KBM-7 (cell line): ENCODE results near the gene ZMAT2.
"Not testable (repeated sequence)": the region's sequence is repeated elsewhere in the genome, so short reads cannot be mapped to it uniquely, and the experiment has no call there.

Source experiments
- DNase-seq: peaks from one replicate; pipeline ENCODE4 v3.0.0-alpha.2; 2015
- in situ Hi-C: fragments of 300-500 bp; cut with MboI; formaldehyde crosslinking; loops from 2 replicates; pipeline ENCODE4 v1.14.3; 2020; ENCODE audit warnings: low sequenced_read_pairs, low pct_unique_long_range_greater_than_20kb, mixed read lengths

Gene ZMAT2

DNA sequence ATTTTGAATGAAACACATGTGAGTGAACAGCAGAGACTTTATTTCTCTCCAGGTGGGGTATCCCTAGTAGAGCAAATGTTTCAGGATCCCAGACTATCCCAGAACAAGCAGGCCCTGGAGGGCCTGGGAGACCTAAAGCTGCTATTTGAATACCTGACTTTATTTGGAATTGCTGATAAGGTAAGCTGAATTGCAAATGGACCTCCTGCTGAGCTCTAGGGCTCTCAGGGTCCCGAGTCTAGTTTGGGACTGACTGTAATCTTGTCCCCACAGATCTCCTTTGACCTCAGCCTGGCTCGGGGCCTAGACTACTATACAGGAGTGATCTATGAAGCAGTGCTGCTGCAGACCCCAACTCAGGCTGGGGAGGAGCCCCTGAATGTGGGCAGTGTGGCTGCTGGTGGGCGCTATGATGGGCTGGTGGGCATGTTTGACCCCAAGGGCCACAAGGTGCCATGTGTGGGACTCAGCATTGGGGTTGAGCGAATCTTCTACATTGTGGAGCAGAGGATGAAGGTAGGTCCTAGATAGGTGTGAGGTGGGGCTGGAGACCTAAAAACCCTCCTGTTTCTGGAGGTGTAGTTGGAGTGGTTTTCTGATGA is 3.3 kb upstream of the ZMAT2 start:
- DNase-seq: no peak
- in situ Hi-C loops: no loop called here

DNA sequence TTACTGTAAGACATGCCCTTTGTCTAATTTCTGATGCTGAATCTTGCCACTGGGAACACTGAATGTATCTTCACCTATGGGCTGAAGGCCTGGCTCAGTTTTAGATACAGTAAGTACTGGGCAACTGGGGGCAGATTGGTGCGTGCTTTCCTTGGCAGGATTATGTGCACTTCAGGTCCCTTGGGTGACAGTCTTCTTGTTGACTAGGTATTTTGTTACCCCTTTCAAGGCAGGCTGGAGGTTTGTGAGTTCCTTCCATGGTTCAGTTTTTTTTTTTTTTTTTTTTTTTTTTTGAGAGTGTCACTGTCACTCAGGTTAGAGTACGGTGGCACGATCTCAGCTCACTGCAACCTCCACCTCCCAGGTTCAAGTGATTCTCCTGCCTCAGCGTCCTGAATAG is 7.6 kb downstream of the ZMAT2 start:
- in situ Hi-C loops: loop anchor here (25.0 kb wide), 1 partner anchor 471 kb away; no protein-coding TSS in a partner anchor
- DNase-seq: no peak

DNA sequence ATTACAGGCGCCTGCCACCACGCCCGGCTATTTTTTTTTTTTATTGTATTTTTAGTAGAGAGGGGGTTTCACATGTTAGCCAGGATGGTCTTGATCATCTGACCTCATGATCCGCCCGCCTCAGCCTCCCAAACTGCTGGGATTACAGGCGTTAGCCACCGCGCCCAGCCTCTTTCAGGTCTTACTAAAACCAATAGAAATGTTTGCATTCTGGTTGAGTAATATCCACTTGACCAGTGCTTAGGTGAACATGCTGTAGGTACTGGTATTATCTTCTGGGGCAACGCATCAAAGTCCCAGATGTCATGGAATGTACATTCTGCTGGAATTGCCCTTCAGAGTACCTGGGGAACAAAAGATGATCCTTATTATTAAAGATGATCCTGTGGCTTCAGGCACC is 8.5 kb downstream of the ZMAT2 start:
- in situ Hi-C loops: loop anchor here (25.0 kb wide), 1 partner anchor 471 kb away; no protein-coding TSS in a partner anchor
- DNase-seq: not testable (repeated sequence)

DNA sequence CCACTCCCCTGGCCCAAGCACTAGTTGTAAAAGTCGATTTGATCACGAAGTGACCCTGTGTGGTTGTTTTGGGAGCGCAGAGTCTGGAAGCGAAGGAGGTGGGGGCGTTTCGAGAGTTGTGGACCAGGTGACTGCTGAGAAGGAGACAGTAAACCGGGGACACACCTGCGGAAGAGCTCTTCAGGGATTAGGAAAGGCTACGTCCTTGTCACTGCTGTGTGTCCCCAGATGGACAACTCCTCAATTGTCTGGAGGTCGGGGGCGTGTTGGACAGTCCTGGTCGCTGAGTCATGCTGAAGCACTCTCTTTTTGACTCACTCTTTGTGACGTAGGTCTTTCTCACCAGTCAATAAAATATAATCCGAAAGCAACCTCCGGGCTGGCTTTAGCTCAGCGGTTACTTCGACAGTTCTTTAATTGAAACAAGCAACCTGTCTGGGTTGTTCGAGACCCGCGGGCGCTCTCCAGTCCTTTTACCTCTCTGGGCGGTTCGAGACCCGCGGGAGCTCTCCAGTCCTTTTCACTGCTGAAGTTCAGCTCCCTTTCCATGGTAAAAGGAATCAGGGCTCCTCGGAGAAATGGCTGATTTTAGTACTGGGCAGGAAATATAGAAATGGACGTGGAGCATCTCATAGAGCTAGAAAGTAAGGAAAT is 10.8 kb downstream of the ZMAT2 start:
- DNase-seq: peak; percentile 99
- in situ Hi-C loops: loop anchor here (10.0 to 25.0 kb wide), 2 partner anchors 346 to 474 kb away; partner anchors contain the start of gene SLC4A9

DNA sequence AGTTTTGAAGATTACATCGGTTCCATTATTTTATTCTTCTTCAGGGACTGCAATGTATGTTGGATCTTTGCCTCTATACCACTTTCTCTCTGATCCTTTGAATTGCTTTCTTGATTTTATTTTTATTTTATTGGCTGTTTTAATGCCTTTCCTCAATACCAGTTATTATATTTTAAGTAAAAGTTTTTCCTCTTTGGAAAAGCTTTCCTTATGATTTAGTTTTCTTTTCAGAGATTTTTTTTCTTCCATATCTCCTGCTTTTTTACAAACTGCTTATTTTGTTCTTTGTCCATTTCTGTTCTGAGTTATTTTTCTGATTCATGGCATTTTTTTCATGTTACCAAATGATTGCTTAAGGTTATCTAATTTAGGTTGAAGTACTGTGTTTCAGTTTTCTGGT is 11.5 kb downstream of the ZMAT2 start:
- DNase-seq: no peak
- in situ Hi-C loops: loop anchor here (10.0 to 25.0 kb wide), 2 partner anchors 347 to 474 kb away; partner anchors contain the start of gene SLC4A9

DNA sequence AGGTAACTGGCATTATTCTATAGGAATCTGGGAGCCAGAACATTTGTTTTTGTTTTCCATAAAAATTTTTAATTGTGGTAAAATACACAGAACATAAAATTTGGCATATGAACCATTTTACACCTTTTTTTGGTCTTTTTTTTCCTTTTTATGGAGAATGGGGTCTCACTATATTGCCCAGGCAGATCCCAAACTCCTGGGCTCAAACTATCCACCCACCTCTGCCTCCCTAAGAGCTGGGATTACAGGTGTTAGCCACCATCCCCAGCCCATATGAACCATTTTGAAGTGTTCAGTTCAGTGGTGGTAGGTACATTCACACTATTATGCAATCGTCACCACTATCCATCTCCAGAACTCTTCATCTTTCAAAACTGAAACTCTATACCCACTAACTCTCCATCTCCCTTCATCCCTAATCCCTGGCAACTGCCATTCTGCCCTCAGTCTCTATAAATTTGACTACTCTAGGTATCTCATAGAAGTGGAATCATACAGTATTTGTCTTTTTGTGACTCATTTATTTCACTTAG is 13.4 kb downstream of the ZMAT2 start:
- no peak for DNase-seq
- in situ Hi-C loops: loop anchor here (10.0 to 25.0 kb wide), 2 partner anchors 349 to 476 kb away; partner anchors contain the start of gene SLC4A9

DNA sequence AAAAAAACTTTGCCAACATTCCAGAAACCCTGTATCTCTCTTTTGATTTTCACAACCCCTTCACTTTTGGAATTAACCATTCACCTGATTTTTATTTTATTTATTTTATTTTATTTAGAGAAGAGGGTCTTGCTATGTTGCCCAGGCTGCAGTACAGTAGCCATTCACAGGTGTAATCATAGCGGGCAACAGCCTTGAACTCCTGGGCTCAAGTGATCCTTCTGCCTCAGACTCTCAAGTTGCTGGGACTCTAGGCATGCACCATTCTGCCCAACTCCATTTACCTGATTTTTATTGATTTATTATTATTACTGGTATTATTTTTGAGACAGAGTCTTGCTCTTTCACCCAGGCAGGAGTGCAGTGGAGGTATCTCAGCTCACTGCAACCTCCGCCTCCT is 16.0 kb downstream of the ZMAT2 start:
- not testable (repeated sequence) for DNase-seq
- in situ Hi-C loops: loop anchor here (10.0 to 25.0 kb wide), 2 partner anchors 351 to 479 kb away; partner anchors contain the start of gene SLC4A9

DNA sequence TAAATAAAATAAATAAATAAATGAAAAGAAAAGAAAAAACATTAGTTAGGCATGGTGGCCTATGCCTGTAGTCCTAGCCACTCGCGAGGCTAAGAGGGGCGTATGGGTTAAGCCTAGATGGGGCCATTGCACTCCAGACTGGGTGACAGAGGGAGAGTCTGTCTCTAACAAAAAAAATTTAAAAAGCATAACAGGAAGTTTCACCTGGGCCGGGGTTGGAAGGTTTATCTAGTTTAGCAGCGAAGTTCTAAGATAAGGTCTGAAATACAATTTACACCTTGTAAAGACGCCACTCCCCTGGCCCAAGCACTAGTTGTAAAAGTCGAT is 18.0 kb downstream of the ZMAT2 start:
- in situ Hi-C loops: loop anchor here (10.0 to 25.0 kb wide), 2 partner anchors 353 to 481 kb away; partner anchors contain the start of gene SLC4A9

DNA sequence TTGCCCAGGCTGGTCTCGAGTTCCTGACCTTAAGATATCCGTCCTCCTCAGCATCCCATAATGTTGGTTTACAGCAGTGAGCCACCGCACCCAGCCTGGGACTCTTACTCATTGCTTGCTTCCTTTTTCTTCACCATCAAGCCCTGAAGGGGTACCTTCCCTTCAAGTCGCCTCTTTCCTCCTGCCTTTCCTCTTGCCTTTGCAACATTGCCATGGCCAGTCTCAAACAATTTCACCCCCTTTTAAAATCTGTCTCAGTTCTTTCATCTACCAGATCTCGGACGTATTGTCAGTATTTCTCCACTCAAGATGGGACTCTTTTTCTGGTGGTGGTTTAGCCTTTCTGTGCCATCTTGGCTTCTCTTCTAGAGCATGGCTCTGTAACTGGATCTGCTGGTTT is 20.5 kb downstream of the ZMAT2 start:
- not testable (repeated sequence) for DNase-seq
- in situ Hi-C loops: loop anchor here (25.0 kb wide), 1 partner anchor 483 kb away; no protein-coding TSS in a partner anchor

More for the DNA sequence above, 18.0 kb downstream of the ZMAT2 start:
- DNase-seq: no peak

DNA sequence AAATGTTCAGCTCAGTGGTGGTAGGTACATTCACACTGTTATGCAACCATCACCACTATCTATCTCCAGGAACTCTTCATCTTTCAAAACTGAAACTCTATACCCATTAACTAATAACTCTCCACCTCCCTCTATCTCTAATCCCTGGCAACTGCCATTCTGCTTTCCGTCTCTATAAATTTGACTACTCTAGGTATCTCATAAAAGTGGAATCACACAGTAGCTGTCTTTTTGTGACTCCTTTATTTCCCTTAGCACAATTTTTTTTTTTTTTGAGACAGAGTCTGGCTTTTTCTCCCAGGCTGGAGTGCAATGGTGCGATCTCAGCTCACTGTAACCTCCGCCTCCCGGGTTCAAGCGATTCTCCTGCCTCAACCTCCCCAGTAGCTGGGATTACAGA is 21.1 kb downstream of the ZMAT2 start:
- not testable (repeated sequence) for DNase-seq
- in situ Hi-C loops: loop anchor here (25.0 kb wide), 1 partner anchor 484 kb away; no protein-coding TSS in a partner anchor

DNA sequence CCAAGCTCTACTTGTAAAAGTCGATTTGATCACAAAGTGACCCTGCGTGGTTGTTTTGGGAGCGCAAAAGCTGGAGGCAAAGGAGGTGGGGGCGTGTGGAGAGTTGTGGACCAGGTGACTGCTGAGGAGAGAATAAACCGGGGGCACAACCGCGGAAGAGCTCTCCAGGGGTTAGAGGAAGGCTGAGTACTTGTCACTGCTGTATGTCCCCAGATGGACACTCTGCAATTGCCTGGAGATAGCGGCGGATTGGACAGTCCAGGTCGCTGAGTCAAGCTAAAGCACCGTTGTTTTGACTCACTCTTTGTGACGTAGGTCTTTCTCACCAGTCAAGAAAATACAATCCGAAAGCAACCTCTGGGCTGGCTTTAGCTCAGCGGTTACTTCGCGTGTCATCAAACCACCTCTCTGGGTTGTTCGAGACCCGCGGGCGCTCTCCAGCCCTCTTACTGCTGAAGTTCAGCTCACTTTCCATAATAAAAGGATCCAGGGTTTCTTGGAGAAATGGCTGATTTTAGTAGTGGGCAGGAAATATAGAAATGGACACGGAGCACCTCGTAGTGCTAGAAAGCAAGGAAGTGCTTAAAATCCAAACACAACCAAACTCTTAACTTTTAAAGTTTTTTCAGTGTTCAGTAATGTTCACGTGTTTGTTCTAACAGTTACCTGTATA is 25.7 kb downstream of the ZMAT2 start:
- in situ Hi-C loops: no loop called here
- DNase-seq: no peak

DNA sequence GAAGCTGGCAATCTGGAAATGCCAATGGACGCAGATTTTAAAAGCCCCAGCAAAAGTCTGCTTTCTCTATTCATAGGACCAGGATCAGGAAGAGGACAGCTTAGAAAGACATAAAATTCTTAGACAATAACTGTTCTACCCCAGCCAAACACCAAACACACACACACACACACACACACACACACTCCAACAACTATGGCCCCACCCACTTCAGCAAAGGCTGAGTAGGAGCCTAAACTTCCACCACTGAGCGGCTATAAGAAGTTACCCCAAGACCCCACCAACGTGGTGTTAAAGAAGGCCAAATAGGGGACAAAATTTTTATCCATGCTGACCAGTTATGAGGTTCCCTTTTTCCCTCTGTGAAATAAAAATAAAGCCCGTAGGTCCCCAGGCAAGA is 32.9 kb downstream of the ZMAT2 start:
- in situ Hi-C loops: no loop called here
- no peak for DNase-seq

DNA sequence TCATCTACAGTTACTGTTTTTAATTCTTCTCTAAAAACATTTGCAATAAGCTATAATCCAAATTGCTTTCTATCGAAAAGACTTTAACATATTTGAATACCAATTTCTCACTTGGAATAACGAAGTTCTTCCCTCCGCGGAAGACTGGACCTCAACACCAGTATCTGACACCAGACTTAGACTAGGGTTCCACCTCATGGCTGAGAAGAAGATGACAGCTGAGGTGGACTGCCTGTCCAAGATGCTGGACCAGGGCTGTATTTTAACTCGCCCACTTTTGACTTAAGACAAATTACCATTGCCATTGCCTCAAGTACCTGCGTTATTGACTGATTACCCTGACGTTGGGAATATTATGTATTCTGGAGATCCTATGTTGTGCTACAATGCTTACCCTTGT is 34.1 kb downstream of the ZMAT2 start:
- DNase-seq: no peak
- in situ Hi-C loops: no loop called here

DNA sequence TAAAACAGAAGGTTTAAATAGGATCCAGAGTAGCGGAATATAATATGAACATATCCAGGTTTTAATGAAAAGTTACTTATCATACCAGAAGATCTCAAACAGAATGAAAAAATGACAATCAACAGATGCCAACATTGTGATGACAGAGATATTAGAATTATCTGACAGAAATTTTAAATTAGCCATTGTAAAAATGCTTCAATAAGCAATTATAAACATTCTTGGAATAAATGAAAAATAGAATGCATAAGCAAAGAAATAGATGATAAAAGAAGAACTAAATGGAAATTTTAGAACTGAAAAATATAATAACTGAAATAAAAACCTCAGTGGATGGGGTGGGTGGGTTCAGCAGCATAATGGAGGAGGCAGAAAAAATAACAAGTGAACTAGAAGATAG is 37.2 kb downstream of the ZMAT2 start:
- in situ Hi-C loops: no loop called here
- DNase-seq: no peak

DNA sequence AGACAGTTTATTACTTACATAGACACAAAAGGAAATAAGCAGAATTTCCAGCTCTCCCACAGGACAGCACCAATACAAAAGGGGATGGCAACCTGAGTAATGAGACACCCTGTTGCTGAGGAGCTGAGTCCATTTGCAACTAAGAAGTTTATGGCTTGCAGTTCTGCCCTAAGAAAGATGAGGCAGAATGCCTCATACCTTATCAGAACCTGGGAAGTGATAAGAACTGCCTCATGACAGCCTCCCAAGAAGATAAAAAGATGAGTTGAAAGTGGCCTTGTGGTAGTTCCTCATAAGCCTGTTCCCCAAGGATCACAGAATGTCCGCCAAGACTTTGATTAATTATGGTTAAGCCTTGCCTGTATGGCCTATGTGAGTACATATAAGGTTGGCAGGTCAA is 41.7 kb downstream of the ZMAT2 start:
- in situ Hi-C loops: no loop called here
- DNase-seq: no peak

DNA sequence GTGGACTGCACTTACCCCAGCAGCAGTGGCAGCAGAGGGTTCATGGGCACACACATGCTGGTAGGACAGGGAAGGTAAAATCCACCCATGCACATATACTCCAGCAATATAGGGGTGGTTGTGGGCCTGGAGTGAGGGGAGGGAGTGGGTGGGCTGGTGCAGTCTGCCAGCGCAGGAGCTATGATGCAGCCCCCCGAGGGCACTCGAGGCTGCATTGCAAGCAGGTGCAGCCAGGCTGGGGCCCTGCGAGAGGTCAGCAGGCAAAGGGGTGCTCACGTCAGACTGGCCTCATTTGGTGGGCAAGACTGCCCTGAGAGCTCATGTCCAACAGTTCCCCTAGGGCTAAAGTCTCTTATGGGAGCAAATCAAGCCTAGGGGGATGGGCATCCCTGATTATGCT is 53.3 kb downstream of the ZMAT2 start:
- no peak for DNase-seq
- in situ Hi-C loops: no loop called here
